Uterus (tissue), 2 donors: ENCODE results near the gene KCNAB1.

Experiments used
- CTCF ChIP-seq, 4 experiments: fragments of 200-600 bp in 2 of 4; fragments of 450-650 bp in 2 of 4; sonication (generic) in 2 of 4; IDR thresholded peaks; one replicate each; pipeline ENCODE4 v1.5.1; 2016 to 2019; ENCODE audit warnings: antibody characterized with exemption in 4 of 4, mild to moderate bottlenecking in 2 of 4, moderate library complexity in 1 of 4
- POLR2A ChIP-seq, 2 donors: fragments of 450-650 bp; IDR thresholded peaks; one replicate each; pipeline ENCODE4 v1.6.1; 2016; ENCODE audit warnings: antibody characterized with exemption in 2 of 2, mild to moderate bottlenecking in 1 of 2, moderate library complexity in 1 of 2

DNA sequence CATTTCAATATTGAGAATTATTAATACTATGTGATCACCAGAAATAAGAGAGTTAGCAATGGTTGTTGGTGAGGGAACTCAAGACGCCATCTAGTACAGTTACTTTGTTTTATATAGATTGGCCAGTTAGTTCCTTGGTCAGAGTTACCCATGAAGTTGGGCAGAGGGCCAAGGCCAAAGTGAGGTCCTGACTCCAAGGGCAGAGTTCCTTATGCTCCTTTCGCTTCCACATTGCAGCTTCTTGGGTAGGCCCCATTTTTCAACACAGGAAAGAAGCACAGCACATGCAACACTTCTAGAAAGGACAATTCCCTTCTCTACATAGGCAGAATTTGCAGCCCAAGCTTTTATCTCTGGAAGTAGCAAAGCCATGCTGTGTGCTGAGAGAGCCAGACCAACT, 178.6 kb downstream of the KCNAB1 start:
- no peak for TF ChIP-seq CTCF (IDR thresholded peaks at IDR 0.05)
- no peak for TF ChIP-seq POLR2A (IDR thresholded peaks at IDR 0.05)
